ENCODE data around the gene AGFG2.

DNA sequence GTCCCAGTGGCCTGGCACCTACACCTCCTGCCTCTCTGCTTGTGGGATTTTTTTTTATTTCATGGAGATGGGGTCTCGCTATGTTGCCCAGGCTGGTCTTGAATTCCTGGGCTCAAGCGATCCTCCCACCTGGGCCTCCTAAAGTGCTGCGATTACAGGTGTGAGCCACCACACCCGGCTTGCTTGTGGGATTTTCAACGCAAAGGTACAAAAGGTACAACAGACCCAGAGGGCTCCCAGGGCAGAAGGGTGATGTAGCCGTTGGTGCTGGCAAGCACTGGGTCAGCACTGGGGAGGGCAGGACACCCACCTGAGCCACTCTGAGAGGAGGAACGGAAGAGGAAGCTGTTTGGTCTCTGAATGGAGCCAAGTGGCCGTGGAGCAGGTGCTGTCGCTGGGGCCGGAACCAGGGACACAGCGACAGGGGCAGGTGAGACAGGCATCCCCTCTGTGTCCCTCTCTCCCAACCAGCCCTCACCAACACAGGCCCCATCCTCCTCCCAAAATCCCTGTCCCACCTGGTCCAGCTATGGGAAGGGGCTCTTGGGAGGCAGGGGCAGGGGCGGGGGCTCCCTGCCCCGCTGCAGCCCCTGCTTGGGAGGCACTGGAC, 37.5 kb downstream of the AGFG2 start:
- TF ChIP-seq CTCF (IDR thresholded peaks at IDR 0.05) (no peak), EZH2 (IDR thresholded peaks at IDR 0.05) (no peak), EZH2phosphoT487 (IDR thresholded peaks at IDR 0.05) (no peak)

All from neural progenitor cell (in vitro differentiated cells).